NCI-H1417 (cell line): ENCODE data around the gene HOXA5.

Experiments
- DNase-seq, 3 experiments: peaks; one replicate each; lab custom pipeline; 2025; lab: John Stamatoyannopoulos, UW

Gene HOXA5

GRCh38 chr7:27107391-27108381, 35.8 kb downstream of the HOXA5 start:
- DNase-seq = no peak

GRCh38 chr7:27106901-27107240, 36.6 kb downstream of the HOXA5 start:
- no peak for DNase-seq

- no peak for DNase-seq
Observed at GRCh38 chr7:27106181-27106900, 37.1 kb downstream of the HOXA5 start.

- DNase-seq = no peak
Observed at GRCh38 chr7:27105301-27106031, 38.0 kb downstream of the HOXA5 start.

- DNase-seq = no peak
Observed at GRCh38 chr7:27104341-27105058, 39.0 kb downstream of the HOXA5 start.

- DNase-seq = no peak
Observed at GRCh38 chr7:27103489-27104226, 39.8 kb downstream of the HOXA5 start.

GRCh38 chr7:27102581-27103442, 40.7 kb downstream of the HOXA5 start, which contains the start of gene HOXA2:
HOXA2 (minus strand) TSS chr7:27102683; CDS start chr7:27102500, 183 bp downstream.
- DNase-seq = no peak

GRCh38 chr7:27101957-27102580, 41.4 kb downstream of the HOXA5 start:
- no peak for DNase-seq

- DNase-seq = no peak
Observed at GRCh38 chr7:27101171-27101956, 42.1 kb downstream of the HOXA5 start.

- DNase-seq = no peak
Observed at GRCh38 chr7:27100694-27101170, 42.7 kb downstream of the HOXA5 start.

GRCh38 chr7:27099453-27100370, 43.8 kb downstream of the HOXA5 start:
- DNase-seq = no peak

GRCh38 chr7:27098578-27099451, 44.7 kb downstream of the HOXA5 start:
- peak; percentile 68 to 83 (median 75) for DNase-seq

- DNase-seq = peak in 1 of 3 experiments; percentile 46
Observed at GRCh38 chr7:27097686-27098577, 45.5 kb downstream of the HOXA5 start.

GRCh38 chr7:27096768-27097514, 46.5 kb downstream of the HOXA5 start:
- DNase-seq = peak in 2 of 3 experiments; percentile 81 to 85
